K562 treated with DMSO at 1 percent for 4 hours (cell line): ENCODE measurements around the gene MSH5. TPM values are rescaled to one million over a fixed set of nuclear protein-coding genes. Genes with fewer than 3 reads are reported as not detected.

ENCODE experiments used
- total RNA-seq: library from RNA; unstranded; fragments of 300-600 nt; gene quantifications from 2 replicates; pipeline ENCODE4 v1.2.3, GENCODE V29; 2022; ENCODE audit not compliant: insufficient read depth

The MSH5 gene
- total RNA-seq, 1 experiment from 2014 or later: 30.3 TPM

Other genes with a start within 250 kb of the MSH5 start
- 20.6 and 25.7 TPM in 2 replicates for gene MICB, start 241.9 kb upstream of the MSH5 start, total RNA-seq
- not detected in 2 replicates for gene MCCD1, start 211.0 kb upstream of the MSH5 start, total RNA-seq
- gene DDX39B, start 198.0 kb upstream of the MSH5 start, total RNA-seq: 175 and 204 TPM in 2 replicates
- gene ATP6V1G2, start 193.4 kb upstream of the MSH5 start, total RNA-seq: not detected in 2 replicates
- 54.0 and 55.3 TPM in 2 replicates for gene NFKBIL1, start 192.4 kb upstream of the MSH5 start, total RNA-seq
- gene LTA, start 167.7 kb upstream of the MSH5 start, total RNA-seq: not detected in 2 replicates
- gene TNF, start 164.4 kb upstream of the MSH5 start, total RNA-seq: 0.39 TPM in 1 of 2 replicates, not detected in the other
- gene LTB, start 157.6 kb upstream of the MSH5 start, total RNA-seq: not detected in 2 replicates
- 8.0 and 9.8 TPM in 2 replicates for gene LST1, start 153.7 kb upstream of the MSH5 start, total RNA-seq
- gene NCR3, start 147.0 kb upstream of the MSH5 start, total RNA-seq: 1.7 TPM in 1 of 2 replicates, not detected in the other
- 26.7 and 27.1 TPM in 2 replicates for gene AIF1, start 124.8 kb upstream of the MSH5 start, total RNA-seq
- 185 and 248 TPM in 2 replicates for gene PRRC2A, start 119.3 kb upstream of the MSH5 start, total RNA-seq
- 380 and 409 TPM in 2 replicates for gene BAG6, start 87.3 kb upstream of the MSH5 start, total RNA-seq
- gene APOM, start 84.1 kb upstream of the MSH5 start, total RNA-seq: 8.4 and 11.2 TPM in 2 replicates
- gene C6orf47, start 79.2 kb upstream of the MSH5 start, total RNA-seq: 17.7 and 18.6 TPM in 2 replicates
- 23.4 and 36.8 TPM in 2 replicates for gene GPANK1, start 75.0 kb upstream of the MSH5 start, total RNA-seq
- gene CSNK2B, start 73.9 kb upstream of the MSH5 start, total RNA-seq: 613 and 654 TPM in 2 replicates
- gene LY6G5B, start 70.0 kb upstream of the MSH5 start, total RNA-seq: 5.0 and 12.4 TPM in 2 replicates
- 3.4 TPM in 1 of 2 replicates, not detected in the other for gene LY6G5C, start 58.9 kb upstream of the MSH5 start, total RNA-seq
- gene ABHD16A, start 36.7 kb upstream of the MSH5 start, total RNA-seq: 91.1 and 99.5 TPM in 2 replicates
- gene LY6G6F, start 33.1 kb upstream of the MSH5 start, total RNA-seq: not detected in 2 replicates
- not detected in 2 replicates for gene LY6G6D, start 24.7 kb upstream of the MSH5 start, total RNA-seq
- gene LY6G6C, start 18.3 kb upstream of the MSH5 start, total RNA-seq: not detected in 2 replicates
- gene MPIG6B, start 16.6 kb upstream of the MSH5 start, total RNA-seq: 0.51 TPM in 1 of 2 replicates, not detected in the other
- 66.8 and 75.1 TPM in 2 replicates for gene DDAH2, start 10.7 kb upstream of the MSH5 start, total RNA-seq
- gene CLIC1, start 3.5 kb upstream of the MSH5 start, total RNA-seq: 1,213 and 1,370 TPM in 2 replicates
- gene SAPCD1, start 22.7 kb downstream of the MSH5 start, total RNA-seq: 2.6 and 8.2 TPM in 2 replicates
- gene VWA7, start 37.3 kb downstream of the MSH5 start, total RNA-seq: 5.4 and 5.6 TPM in 2 replicates
- gene VARS1, start 55.7 kb downstream of the MSH5 start, total RNA-seq: 147 and 165 TPM in 2 replicates
- gene LSM2, start 67.0 kb downstream of the MSH5 start, total RNA-seq: 139 and 155 TPM in 2 replicates
- 2.5 and 2.8 TPM in 2 replicates for gene HSPA1L, start 75.3 kb downstream of the MSH5 start, total RNA-seq
- 641 and 912 TPM in 2 replicates for gene HSPA1A, start 75.5 kb downstream of the MSH5 start, total RNA-seq
- 595 and 769 TPM in 2 replicates for gene HSPA1B, start 87.7 kb downstream of the MSH5 start, total RNA-seq
- gene NEU1, start 122.8 kb downstream of the MSH5 start, total RNA-seq: 232 TPM in 2 replicates
- 12.7 and 13.4 TPM in 2 replicates for gene SLC44A4, start 139.0 kb downstream of the MSH5 start, total RNA-seq
- gene EHMT2, start 157.7 kb downstream of the MSH5 start, total RNA-seq: 61.5 and 78.2 TPM in 2 replicates
- 6.4 and 10.3 TPM in 2 replicates for gene ZBTB12, start 162.1 kb downstream of the MSH5 start, total RNA-seq
- 8.3 and 9.1 TPM in 2 replicates for gene C2, start 187.7 kb downstream of the MSH5 start, total RNA-seq
- 3.8 TPM in 1 of 2 replicates, not detected in the other for gene CFB, start 206.1 kb downstream of the MSH5 start, total RNA-seq
- gene NELFE, start 219.0 kb downstream of the MSH5 start, total RNA-seq: 78.2 and 128 TPM in 2 replicates
- 43.6 and 60.1 TPM in 2 replicates for gene SKIC2, start 219.2 kb downstream of the MSH5 start, total RNA-seq
- gene DXO, start 232.1 kb downstream of the MSH5 start, total RNA-seq: 16.6 and 24.1 TPM in 2 replicates
- 4.3 and 10.0 TPM in 2 replicates for gene C4A, start 242.1 kb downstream of the MSH5 start, total RNA-seq